NCI-H146 treated with DMSO at 0.1 percent for 48 hours (cell line): ENCODE data around the gene KMT2C.

Source experiments
- DNase-seq: peaks from one replicate; lab custom pipeline; 2025; ENCODE audit not compliant: unreplicated experiment; lab: John Stamatoyannopoulos, UW

KMT2C gene

DNA sequence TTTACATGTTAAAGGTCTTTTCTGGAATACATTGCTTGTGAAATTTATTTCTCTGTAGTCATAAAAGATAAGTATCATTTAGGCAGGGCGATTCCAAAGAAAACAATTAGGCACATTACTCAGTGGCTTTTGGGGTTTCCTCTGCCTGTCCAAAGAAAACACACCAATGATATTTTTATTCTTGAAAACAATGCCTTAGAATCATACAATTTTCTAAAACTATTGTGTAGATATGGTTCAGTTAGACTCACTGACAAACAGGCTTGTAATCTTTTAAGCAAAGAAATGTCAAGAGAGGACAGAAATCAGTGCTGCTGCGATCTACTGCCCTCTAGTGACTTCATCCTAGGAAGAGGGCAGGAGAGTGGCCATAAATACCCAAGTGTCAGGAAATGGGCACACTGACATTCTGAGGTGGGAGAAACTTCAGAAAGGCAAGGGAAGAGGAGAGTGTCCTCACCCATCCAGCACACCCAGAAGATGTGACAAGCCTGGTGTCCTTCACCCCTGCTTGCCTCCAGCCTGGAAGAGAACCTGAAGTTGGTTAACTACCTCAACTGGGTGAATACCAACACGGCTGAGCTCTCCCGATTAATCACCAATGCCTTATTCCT lies 289.8 kb downstream of the KMT2C start:
- no peak for DNase-seq

DNA sequence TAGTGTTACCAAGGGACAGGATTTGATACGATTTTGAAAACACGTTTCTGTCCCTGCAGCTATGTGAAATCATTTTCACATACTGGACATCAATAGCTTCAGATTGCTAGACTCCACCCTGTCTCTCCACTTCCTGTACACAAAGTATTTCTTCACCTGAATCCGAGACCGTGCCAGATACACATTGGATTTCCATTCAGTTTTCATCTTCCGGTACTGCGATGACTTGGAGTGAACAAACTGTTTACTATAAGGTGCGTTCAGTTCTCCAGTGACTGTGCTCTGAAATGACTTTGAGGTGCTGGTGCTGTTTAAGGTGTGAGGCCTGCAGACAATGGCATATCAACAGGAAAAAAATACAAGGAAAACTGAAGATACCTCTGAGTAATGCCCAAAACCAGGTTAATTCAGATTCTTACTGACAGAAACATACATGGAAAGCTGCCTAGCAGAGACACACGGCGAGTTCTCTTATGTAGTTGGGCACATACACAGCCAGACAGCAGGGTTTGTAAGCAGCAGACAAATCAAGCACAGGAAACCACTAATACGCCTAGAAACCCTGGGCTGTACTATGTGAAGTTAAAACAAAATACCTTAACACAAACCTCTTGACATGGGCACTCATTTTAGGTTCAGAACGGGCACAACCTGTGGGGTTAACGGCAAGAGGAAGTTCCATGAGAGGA lies 291.1 kb downstream of the KMT2C start:
- DNase-seq = no peak

DNA sequence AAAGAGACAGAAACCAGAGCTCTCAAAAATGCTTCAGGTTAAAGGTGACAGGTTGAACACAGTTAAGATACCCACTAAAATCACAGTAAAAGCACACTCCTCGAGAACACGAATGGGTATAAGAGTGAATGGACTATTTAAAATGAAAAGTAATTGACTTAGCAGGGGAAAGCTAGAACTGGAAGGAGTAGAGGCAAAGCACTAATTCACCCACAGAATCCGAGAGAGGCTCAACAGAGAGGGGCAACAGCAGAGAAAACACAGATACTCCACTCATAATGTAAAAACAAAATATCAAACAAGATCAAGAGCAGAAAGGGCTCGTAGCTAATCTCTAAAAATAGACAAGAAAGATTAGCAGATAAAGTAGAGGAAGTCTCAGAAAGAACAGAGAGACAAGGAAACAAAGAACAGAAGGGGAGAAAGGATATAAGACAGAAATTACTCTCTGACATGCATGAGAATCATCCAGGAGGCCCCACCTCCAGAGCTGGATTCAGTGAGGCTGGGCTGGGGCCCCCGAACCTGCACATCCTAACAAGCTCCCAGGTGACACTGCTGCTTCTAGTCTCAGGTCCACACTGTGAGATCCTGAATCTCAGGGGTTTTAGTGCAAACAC lies 292.7 kb downstream of the KMT2C start:
- DNase-seq = no peak

DNA sequence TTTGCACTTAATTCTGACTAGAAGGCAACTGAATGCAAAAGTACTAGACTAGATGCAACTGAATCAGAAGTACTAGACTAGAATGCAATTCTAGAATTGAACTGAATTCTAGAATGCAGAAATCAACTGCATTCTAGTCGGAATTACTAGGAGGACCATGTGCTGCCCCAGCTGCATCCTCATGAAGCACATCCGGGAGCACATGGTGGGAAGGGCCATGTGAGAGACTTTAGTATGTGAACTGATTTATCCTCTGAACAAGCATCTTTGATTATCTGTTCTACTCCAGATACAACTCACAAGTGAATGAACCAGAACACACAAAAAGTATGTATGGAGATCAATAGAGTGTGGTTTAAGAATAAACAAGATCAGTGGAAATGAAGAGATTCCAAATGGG lies 295.2 kb downstream of the KMT2C start:
- DNase-seq = no peak

DNA sequence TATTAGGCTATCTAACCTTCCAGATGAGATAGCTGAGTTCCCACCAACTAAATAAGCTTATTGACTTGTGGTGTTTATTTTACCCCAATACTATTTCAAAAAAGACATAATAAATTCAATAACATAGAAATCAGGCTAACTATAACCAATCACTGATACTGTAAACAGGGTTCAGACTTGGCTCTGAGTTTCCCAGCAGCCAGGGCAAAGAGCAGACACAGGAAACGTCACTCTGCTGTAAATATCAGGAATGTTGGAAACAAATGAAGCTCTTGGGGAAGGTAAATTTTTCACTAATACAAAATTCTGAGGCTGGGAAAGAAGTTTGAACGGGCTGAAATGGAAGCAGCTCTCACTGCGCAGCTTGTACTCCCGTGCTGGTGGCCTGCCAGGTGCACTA lies 295.7 kb downstream of the KMT2C start:
- no peak for DNase-seq

DNA sequence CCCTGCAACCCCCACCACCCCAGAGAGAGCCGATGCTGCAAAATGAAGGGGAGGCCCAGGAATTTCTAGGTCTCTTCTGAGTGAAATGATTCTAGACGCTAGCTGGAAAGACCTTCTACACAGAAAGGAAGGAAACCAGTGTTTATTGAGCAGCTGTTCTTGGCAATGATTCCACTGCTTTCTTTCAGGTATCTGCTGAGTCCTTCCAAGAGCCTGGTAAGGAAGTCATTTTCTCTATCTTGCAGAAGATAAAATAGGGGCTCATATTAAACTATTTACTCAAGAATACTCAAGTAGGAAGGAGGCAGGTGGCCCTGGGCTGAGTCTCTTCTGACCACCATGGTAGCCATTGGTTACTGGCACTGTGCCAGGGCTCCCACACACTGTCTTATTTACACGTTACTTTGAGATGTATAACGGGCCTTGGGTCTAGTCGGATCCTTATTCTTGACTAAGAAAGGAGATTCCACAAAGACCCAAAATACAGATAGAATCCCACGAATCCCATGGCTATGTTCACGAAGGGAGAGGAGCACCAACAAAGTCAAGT lies 298.3 kb downstream of the KMT2C start:
- no peak for DNase-seq

DNA sequence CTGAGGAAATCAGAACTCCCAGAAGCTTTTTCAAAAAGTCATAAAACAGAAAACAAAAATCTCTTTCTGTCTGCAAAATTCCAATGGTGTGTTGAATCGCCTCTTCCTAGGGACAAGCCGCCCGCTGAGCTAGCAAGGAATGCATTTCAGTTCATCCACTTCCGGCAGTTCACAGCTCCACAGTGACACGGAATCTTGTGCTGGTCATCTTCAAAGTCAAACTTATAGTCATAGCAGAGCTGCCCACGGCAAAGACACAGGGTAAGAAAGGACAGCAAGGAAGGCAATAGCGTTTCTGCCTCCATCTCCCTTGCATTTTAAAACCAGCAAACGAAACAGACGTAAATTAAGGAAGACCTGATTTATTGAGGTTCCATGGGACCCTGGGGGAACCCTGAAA lies 299.1 kb downstream of the KMT2C start:
- DNase-seq = no peak

DNA sequence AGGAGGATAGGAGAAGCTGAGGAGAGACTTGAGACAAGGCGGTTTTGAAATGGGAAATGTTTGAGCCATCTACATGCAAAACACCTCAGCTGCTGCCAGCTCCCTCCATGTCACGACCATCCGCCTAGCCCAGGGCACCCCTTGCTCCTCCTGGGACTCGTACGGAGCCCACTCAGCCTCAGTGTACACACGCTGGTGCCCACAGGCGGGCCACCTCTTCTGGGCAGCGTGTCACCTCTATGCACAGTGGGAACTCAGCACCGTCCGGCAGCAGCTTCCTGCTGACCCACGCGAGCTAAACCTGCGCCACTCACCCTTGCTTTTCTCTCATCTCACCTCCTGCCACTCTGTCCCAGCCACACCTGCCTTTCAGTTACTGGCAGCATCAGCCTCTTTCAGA lies 302.0 kb downstream of the KMT2C start:
- no peak for DNase-seq

DNA sequence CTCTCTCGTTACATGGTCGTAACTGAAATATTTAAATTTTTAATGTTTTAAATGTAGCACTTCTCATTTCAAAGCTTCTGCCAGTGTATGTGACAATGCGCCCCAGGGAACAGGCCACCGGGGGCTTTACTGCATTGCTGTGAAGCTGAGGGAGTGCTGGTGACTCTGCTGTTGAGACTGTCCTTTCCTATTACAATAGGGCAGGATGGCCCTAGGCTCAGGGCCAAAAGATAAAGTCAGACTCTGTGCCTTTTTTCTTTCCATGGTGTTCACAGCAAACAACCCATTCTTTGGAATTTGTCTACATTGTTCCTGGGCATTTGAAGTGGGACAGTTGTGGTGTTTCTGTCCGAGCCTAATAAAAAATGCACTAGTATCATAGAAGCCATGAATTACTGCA lies 303.0 kb downstream of the KMT2C start:
- DNase-seq = no peak

DNA sequence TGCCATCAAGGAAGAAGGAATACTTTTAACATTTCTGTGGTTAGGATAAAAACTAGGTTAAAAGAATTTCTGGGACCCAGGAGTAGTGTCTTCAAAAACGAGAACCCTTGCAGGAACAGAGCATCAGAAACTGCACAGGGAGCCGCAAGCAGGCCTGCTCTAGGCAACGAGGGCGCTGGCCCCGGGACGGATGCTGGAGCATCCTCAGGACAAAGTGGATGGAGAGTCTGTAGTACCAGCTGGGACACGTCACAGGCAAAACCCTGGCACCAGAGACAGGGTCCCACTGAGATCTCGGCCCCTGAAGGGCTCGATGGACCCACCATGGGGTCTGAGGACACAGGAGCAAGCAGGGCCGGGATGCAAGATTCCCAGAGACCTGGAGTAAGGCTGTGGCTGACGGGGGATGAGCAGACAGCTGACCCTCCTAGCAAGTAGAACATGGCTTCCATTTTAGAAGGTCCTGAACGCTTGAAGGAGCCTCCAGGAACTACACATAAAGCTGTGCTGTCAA lies 303.8 kb downstream of the KMT2C start:
- DNase-seq = no peak

DNA sequence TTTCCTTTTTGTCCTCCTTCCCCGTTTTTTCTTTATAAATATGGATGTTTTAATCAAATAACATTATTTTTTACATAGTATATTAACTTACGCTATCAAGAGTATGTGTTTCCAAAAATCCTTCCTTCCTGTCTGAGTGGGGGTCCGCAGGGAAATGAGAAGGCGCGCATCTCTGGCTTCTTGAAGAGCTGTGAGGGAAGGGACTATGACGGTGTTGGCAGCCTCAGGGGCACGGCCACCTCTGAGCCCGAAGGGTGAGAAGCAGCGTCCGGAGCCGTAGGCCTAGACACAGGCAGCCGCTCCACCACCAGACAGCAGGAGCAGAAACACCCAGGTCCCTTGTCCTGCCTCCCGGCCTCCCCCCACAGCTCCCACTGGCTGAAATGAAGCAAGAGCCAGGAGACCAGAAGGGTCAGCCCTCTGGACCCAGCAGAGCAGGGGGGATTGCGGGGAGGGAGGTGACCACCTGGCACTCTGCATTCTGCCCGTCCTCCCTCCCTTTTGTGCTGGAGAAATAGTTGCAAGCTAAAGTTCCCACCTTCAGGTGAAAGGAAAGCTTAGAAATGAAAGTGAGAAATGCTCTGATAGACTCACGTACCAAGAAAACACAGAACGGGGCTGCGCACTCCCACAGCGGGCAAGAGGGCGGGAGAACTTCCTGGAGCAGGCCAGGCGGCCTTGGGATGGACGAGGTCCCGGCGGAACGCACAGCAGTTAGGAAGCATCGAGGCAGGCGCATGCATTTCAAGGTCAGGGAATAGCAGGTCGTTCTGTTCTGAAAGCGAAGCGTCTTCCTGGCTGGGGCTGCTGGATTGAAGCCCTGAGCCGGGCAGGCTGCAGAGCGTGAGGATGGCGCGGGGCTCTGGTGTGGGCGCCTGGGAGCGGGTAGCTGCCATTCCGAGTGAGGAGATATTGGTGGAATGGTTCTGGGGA lies 304.9 kb downstream of the KMT2C start:
- DNase-seq = no peak

DNA sequence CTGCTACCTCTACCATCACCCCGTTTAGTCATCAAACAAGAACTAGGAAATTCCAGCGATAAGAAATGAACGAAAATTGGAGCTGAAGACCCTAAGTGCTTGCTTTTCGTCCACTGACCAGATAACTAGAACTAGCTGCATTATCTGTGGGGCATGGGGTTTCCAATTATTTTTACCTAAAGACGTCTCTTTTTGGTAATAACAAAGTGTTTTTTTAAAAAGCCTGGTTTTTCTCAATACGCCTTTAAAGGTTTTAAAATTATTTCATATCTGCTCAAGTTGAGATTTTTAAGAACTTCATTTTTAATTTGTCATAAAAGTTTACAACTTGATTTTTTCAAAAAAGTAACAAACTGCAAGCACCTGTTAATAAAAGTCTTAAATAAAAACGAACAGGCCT lies 306.1 kb downstream of the KMT2C start:
- no peak for DNase-seq

DNA sequence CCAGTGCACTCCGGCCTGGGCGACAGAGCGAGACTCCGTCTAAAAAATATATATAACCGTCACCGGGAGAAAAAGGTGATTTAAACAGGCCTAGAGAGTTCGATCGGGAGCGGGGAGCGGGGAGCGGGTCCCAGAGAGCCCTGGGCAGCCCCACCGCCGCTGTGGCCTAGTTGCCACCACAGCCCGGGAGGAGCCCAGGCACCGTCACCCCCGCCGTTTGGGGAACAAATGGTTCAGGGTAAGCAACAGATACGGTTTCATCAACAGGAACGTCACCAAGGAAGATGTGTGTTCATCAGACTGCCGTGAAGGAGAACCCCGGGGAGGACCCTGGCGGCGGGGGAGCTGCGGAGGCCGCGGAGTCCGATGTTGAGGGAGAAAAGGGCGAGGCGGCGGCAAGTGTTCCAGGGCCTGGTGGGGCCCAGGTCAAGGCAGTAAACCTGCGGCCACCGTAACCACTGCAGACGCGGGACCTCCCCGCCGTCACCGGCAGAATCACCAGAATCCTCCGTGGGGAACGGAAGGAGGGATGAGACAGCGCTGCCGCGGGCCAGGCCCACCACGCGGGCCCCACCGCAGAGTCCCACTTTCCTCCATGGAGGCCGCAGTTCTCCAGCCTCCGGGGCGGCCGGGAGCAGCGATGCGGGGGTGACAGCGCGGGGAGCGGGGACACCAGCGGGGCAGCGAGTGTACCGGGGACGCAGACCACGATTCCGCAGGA lies 306.9 kb downstream of the KMT2C start:
- no peak for DNase-seq

DNA sequence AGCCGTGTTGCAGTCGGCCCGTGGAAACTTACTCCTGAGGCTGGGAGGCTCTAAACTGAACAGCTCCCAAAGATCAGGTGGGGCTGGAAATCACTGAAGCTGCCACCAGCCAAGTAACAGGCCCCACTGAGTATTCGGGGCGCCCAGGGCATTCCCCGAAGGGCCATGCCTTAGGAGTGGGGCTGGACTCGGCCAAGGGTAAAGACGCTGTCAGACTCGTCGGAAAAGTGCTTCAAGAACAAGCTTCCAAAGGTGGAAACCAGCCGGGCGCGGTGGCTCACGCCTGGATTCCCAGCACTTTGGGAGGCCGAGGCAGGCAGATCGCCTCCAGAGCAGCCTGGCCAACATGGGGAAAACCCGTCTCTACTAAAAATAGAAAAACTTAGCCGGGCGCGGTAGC lies 307.6 kb downstream of the KMT2C start:
- DNase-seq = no peak

DNA sequence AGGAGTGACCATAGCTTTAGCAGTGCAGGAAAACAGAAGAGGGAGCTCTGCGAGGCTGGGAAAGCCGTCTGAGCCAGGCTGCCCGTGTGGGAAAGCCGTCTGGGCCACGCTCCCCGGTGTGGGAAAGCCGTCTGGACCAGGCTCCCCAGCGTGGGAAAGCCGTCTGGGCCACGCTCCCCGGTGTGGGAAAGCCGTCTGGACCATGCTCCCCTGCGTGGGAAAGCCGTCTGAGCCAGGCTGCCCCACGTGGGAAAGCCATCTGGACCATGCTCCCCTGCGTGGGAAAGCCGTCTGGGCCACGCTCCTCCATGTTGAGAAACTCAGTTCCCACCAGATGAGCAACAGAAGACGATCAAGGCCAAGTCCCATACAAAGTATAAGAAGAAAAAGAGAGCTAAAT lies 308.6 kb downstream of the KMT2C start:
- no peak for DNase-seq

DNA sequence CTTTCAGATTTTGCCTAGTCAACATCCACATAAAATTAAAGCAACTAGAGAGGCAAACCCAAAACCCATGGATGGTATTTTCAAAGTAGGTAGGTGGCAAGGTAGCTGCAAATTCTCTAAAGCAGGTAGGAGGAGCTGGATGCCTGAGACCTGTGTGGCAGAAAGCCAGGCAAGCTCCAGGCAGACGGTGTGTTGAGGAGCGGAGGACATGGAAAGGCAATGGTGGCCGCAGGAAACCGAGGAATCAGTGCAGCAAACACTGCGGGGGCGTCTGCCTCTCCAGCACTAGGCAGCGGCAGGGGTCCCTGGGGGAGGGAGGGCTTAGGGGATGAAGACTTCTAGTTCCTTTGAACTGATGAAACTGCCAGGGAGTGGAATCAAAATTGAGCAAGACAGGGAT lies 309.1 kb downstream of the KMT2C start:
- no peak for DNase-seq

DNA sequence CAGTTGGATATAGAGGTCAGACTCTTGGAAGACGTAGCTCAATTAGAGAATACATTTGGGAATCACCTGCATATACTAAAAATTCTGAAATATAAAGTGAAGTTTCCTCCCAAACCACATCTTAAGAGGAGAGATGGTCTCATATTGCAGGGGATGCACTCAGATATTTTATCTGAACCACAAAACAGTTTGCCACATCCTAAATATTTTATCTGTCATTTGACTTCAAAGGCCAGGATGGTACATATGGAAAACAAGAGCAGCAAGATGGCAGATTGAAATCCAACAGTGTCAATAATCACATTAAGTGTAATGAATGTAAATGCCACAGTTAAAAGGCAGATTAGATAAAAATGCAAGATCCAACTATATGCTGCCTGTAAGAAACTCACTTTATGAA lies 313.3 kb downstream of the KMT2C start:
- no peak for DNase-seq

DNA sequence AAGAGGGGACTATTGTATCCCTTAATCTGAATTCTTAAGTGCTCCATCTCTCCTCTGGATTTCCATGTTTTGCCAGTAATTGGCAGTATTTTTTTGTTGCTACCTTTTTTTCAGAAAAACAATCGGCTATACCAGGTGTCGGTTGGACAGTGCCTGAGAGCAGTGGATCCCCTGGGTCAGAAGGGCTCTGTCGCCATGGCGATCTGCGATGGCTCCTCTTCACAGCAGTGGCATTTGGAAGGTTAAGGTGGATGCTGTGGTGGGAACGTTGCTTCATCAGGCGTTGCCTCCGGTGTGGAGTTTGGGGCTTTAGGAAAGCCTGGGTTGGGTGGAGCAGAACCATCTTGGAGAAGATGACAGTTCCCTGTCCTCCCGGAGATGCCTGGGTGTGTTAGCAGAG lies 314.4 kb downstream of the KMT2C start:
- DNase-seq = no peak

DNA sequence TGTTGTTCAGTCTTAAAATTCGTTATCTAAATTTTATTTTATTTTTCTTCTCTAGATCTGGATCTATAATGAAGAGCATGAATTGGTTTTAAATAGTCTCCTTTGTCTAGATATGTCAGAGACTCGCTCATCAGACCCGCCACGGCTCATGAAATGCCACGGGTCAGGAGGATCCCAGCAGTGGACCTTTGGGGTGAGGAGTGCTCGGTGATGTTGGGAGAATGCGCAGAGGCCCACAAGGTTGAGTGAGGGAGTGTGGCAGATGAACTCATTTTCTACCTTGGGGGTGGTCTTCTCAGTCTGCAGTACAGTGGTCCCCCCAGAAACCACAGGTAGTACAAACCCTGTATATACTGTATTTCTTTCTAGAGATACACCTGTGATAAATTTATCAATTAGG lies 315.0 kb downstream of the KMT2C start:
- no peak for DNase-seq

DNA sequence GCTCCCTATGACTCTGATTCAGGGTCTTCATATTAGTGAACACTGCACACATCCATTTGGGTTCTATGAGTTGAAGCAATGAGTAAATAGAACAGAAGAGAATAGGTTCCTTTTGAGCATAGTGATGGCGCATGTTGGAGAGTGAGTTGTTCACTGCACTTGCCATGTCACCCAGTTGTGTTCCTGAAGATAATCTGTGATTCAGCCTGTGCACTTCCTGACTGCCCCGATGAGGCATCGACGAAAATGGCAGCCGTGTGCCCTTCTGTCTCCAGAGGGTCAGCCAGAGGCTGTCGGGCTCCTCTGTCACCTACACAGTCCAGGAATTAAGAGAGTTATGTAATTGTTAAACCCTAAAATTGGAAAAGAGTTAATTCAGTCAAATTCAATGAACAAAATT lies 315.6 kb downstream of the KMT2C start:
- no peak for DNase-seq

DNA sequence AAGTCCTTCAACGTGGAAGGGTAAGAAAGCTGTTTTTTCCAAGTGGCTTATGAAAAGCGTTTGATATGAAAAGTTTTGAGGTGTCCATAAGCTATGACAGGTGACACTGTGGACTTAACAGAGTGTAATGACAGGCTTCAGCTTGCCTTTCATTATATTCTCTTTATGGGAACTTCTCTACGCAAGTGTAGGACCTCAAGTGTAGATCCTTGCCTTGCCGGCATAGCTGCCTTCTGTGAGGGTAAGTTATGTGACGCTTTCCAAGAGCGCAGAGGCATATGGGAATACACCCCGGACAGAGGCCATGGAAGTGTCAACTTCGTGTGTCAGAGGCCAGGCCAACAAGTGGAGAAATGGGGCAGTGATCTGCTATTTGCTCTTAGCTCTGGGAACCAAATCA lies 318.4 kb downstream of the KMT2C start:
- DNase-seq = no peak
